SJCRH30 (cell line): ENCODE results near the gene ADCY6. TPM values are rescaled to one million over a fixed set of nuclear protein-coding genes. Genes with fewer than 3 reads are reported as not detected.

Experiments used
- DNase-seq, 2 experiments: peaks; one replicate each; pipeline ENCODE4 v3.0.0-alpha.2; 2015 to 2020
- H3K27ac ChIP-seq: fragments of 250-450 bp; sonication (Bioruptor Pico); 2 replicates; pipeline ENCODE4 v1.5.1; 2020; ENCODE audit warnings: mild to moderate bottlenecking, moderate library complexity
- H3K27me3 ChIP-seq: fragments of 250-450 bp; sonication (Bioruptor Pico); 2 replicates; pipeline ENCODE4 v1.5.1; 2020; ENCODE audit warnings: mild to moderate bottlenecking, moderate library complexity
- H3K36me3 ChIP-seq: fragments of 250-450 bp; sonication (Bioruptor Pico); 2 replicates; pipeline ENCODE4 v1.5.1; 2020; ENCODE audit warnings: mild to moderate bottlenecking, moderate library complexity
- H3K4me1 ChIP-seq: fragments of 250-450 bp; sonication (Bioruptor Pico); 2 replicates; pipeline ENCODE4 v1.5.1; 2020; ENCODE audit warnings: mild to moderate bottlenecking, moderate library complexity
- H3K4me3 ChIP-seq: fragments of 250-450 bp; sonication (Bioruptor Pico); 2 replicates; pipeline ENCODE4 v1.5.1; 2020; ENCODE audit warnings: mild to moderate bottlenecking, moderate library complexity
- H3K9me3 ChIP-seq: fragments of 250-450 bp; sonication (Bioruptor Pico); replicated peaks from 2 replicates; pipeline ENCODE4 v1.5.1; 2020; ENCODE audit warnings: mild to moderate bottlenecking, moderate library complexity
- total RNA-seq: library from RNA; depleted of rRNA; stranded (reverse); fragments of >200 nt; shearing (Covaris generic); gene quantifications from 2 replicates; pipeline ENCODE4 v1.2.3, GENCODE V29; 2014

ADCY6 gene
- total RNA-seq, 1 experiment from 2014 or later: 18.7 TPM

DNA sequence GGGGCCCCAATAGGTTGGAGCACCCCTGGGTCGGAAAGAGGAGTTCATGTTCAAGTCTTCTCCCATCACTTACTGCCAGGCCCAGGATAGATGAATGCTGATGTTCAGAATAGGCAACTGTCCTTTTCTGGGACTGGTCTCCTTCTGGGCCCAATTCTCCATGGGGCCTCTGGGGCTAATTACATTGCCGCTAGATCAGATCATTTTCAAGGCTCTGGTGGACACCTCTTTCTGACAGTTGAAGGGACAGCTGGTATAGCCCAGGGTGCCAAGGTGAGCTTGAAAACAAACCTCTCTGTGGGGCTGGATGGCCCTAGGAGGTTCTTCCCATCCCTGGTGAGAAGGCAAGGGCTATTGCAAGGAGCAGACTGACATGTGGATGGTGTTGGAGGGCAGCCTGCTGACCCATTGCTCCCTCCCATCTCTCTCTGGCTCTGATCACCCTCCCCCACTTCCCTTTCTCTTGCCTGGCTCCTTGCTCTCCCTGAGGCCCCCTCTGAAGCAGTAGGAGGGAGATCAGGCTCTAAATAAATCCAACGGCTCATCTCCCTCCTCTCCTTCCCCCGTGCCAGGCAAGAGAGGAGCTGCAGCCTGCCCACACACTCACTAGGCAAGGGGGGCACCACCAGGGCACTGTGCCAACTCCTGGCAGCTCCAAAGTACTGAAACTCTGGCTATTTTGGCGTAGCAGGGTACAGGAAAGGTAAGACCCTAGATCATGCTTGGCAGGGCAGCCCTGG lies 31.3 kb upstream of the ADCY6 start:
- no peaks in the 10 kb centered on the region; the same call in 1 of the 2 replicates for H3K27me3 ChIP-seq
- no peak for DNase-seq
- no peak overlapping the region for H3K4me3 ChIP-seq
- H3K27ac ChIP-seq: no peak overlapping the region
- H3K9me3 ChIP-seq: no peaks in the 10 kb centered on the region
- H3K36me3 ChIP-seq: no peaks in the 10 kb centered on the region
- peaks cover 4% of the 10 kb centered on the region; the same call in 1 of the 2 replicates for H3K4me1 ChIP-seq

DNA sequence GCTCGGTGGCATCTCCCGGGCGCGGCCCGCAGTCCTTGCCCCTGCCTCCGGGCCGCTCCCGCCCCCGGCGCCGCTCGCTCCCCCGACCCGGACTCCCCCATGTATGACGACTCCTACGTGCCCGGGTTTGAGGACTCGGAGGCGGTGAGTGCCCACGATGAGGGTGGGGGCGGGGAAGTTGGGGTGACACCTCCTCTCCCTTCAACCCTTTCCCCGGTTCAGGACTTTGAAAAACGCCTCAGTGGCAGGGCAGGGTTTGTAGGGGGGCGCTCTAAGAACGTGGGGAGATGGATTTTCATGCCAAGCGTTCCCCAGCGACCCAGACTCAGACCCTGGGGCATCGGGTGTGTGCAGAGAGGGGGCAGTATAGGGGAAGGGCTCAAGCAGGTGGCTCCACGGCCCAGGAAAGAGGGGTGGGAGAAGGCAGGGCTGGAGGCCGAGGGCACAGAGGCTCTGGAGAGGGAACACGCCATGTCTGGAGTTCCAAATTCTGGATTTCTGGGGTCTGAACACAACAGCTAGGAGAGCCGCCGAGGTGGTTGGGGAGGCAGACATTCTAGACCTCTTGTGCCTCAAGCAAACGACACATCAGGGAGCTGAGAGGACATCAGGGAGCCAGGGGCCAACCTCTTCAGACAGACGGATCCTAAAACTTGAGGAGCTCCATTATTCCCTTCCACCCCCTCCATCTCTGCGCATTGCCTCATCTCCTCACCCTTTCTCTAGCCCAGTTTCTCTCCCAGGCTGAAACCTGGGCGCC lies 30.1 kb upstream of the ADCY6 start:
- H3K27me3 ChIP-seq: no peaks in the 10 kb centered on the region; the same call in 1 of the 2 replicates
- DNase-seq: peak; percentile 32 to 43
- H3K4me3 ChIP-seq: peak overlapping the region; percentile 66
- H3K27ac ChIP-seq: no peak overlapping the region
- peaks cover 4% of the 10 kb centered on the region; the same call in 1 of the 2 replicates for H3K4me1 ChIP-seq
- no peaks in the 10 kb centered on the region for H3K9me3 ChIP-seq
- H3K36me3 ChIP-seq: no peaks in the 10 kb centered on the region

DNA sequence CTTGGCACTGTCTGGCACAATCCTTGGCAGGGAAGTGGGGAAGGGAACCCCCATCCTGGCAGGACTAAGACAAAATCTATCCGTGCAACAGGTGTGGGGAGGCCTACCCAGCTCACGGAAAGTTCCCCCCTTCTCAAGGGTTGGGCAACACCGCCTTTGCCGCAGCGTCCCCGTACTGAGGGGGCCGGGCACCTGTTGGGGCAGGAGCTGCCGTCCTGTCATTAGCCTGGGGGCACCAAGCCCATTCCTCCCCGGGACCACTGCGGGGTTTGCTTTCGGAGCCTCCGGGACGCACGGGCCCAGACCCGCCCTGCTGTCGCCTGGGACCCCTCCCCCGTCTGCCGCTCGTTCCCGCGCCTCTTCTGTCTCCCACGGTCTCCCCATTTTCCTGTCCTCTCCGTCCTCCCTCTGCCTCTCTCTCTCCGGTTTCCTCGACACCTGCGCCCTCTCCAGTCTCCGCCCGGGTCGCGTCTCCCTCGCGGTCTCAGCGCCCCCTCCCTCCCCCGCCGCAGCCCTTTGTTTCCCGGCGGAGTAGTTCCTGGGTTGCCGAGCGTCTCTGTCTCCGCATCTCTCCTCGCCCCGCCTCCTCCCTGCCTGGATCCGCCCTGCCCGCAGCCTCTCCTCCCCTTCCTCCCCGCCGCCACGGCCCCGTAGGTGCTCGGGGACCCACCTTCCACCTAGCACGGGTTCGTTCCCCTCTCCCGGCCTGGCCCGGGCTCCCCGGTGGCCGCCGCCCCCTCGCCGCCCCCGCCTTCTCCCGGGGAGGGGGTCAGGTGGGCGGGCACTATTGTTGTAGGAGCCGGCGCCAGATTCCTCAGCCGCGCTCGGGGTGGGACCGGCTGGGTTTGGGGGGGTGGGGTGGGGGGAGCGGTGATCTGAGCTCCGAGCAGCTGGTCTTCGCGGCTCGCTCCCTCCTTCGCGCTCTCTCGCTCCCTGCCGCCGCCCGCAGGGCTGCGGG lies 29.3 kb upstream of the ADCY6 start, which contains the start of gene CACNB3:
Gene CACNB3 (plus strand): TSS at position 624 of the 958 bp plus-strand sequence. CDS start 434 bp downstream, outside the sequence.
- DNase-seq: peak; percentile 73
- Histone ChIP-seq H3K9me3 (no peaks in the 10 kb centered on the region), H3K27ac (no peak within 1 kb of the TSS)

DNA sequence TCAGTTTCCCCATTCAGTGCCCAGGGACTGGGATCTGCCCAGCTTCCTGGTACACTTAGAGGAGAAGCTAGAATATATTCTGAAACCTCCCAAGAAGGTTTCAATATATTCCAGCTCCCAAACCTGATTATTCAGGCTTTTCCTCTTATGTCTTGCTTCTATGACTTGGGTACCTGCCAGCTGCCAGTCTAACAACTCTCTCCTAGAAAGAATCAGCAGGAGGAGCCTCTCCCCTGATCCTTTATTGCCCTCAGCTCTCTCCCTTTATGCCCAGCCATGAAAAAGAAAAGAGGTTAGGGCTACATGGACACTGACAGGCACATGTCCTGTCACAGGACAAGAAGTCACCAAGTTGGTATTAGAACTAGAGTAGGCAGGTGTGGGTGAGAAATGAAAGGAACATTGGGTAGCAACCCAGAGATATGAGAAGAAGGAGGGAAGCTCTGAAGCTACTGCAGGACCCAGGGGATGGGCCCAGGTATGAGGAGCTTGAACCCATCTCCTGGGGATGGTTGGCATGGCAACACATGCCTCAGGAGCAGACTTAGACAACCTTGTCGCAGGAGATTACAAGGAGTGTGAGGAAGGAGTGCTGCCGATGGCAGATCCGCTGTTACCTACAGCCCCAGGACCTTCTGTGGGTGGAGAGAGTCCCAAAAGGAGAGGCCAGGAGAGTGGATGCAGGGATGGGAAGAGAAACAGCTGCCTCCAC lies 27.4 kb upstream of the ADCY6 start:
- H3K36me3 ChIP-seq: no peaks in the 10 kb centered on the region
- H3K4me1 ChIP-seq: peaks cover 4% of the 10 kb centered on the region; the same call in 1 of the 2 replicates
- H3K9me3 ChIP-seq: no peaks in the 10 kb centered on the region
- no peaks in the 10 kb centered on the region; the same call in 1 of the 2 replicates for H3K27me3 ChIP-seq
- peak overlapping the region; percentile 67 for H3K4me3 ChIP-seq
- no peak overlapping the region for H3K27ac ChIP-seq
- no peak for DNase-seq

More for the DNA sequence above, 29.3 kb upstream of the ADCY6 start, which contains the start of gene CACNB3:
- Histone ChIP-seq H3K4me1 (peaks cover 4% of the 10 kb centered on the region; the same call in 1 of the 2 replicates), H3K36me3 (no peaks in the 10 kb centered on the region), H3K27me3 (no peaks in the 10 kb centered on the region; the same call in 1 of the 2 replicates), H3K4me3 (peak within 1 kb of the TSS; percentile 66)

DNA sequence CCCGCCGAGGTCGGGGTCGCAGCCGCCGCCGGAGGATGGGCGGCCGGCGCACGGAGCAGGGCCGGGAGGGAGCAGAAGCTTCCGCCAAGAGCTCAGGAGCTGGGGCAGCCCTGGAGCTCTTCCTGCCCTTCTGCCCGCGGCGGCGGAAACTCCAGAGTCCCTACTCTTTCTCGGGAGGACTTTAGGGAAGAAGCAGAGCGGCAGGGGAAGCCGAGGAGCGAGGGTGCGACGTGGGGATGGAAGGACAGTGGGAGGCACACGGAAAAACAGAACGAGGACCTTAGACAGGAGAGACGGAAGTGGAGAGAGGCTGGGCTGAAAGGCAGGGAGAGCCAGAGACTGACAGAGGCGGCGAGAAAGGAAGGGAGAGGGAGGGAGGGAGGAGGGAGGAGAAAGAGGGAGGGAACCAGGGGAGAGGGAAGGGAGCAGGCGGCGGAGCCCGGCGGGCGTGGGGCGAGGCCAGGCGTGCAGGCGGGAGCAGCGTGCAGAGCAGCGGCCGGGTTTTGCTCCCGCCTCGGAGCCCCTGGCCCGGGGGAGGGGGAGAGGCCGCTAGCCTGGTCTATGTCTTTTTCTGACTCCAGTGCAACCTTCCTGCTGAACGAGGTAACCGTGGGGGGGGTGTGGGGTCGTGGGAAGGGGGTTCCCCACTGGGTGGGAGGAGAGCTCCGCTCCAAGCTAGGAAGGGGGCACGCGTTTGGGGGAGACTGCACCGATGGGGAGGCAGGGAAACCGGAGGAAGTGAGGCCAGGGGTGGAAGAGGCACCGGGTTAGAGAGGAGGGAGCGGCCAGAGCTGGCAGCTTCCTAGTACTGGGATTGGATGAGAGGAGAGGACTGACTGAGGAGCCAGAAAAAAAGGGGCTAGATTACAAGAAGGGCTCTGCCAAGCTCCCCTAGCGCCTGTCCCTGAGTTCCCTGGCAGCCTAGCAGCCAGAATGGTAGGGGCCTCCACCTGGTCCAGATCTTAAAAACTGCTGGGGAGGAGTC lies 26.5 kb upstream of the ADCY6 start:
- H3K9me3 ChIP-seq: no peaks in the 10 kb centered on the region
- peak overlapping the region; percentile 27; the same call in 1 of the 2 replicates for H3K27ac ChIP-seq
- peak; percentile 88 to 90 for DNase-seq
- peak overlapping the region; percentile 67 for H3K4me3 ChIP-seq
- H3K36me3 ChIP-seq: no peaks in the 10 kb centered on the region
- peaks cover 4% of the 10 kb centered on the region; the same call in 1 of the 2 replicates for H3K4me1 ChIP-seq
- no peaks in the 10 kb centered on the region; the same call in 1 of the 2 replicates for H3K27me3 ChIP-seq

DNA sequence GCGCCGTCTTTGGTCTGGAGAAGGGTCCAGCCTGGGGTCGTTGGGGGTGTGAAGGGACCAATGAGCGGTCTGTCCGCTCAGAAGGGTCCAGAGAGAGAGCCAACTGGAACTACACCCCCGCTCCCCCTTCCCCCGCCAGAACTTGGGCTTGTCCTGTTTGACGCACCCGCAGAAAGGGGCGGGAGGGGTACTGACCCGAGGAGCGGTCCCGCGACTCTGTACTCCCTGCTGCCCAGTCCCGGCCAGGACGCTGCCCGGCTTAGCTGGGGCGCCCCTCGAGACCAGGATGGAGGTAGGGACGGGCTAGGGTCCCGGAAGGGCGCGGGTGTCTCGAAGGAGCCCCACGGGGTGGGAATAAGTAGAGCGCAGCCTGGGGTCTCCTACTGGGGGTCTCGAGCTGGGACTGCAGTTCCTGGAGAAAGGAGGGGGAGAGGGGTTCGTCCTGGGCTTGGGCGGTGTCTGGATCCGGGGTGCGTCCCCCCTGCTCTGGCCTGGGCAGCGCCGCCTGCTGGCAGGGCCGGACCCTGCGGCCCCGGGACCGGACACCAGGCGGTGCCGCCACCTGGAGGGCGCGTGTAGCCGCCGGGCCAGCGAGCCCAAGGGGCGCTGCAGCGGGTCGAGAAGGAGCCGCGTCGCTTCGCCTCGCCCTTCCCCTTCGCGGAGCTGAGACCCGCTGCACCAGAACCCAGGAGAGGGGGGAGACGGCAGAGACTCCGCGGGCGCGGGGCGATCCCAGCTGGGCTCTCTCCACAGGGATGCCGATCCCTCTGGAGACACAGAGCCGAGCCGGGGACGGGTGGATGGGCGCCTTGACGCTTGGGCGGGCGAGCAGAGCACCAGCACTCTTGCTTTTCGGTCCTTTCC lies 25.6 kb upstream of the ADCY6 start:
- Histone ChIP-seq H3K27me3 (no peaks in the 10 kb centered on the region; the same call in 1 of the 2 replicates), H3K4me3 (peak overlapping the region; percentile 67), H3K36me3 (no peaks in the 10 kb centered on the region), H3K4me1 (peaks cover 4% of the 10 kb centered on the region; the same call in 1 of the 2 replicates), H3K27ac (peak overlapping the region; percentile 27; the same call in 1 of the 2 replicates), H3K9me3 (no peaks in the 10 kb centered on the region)
- DNase-seq: peak; percentile 80 to 85

DNA sequence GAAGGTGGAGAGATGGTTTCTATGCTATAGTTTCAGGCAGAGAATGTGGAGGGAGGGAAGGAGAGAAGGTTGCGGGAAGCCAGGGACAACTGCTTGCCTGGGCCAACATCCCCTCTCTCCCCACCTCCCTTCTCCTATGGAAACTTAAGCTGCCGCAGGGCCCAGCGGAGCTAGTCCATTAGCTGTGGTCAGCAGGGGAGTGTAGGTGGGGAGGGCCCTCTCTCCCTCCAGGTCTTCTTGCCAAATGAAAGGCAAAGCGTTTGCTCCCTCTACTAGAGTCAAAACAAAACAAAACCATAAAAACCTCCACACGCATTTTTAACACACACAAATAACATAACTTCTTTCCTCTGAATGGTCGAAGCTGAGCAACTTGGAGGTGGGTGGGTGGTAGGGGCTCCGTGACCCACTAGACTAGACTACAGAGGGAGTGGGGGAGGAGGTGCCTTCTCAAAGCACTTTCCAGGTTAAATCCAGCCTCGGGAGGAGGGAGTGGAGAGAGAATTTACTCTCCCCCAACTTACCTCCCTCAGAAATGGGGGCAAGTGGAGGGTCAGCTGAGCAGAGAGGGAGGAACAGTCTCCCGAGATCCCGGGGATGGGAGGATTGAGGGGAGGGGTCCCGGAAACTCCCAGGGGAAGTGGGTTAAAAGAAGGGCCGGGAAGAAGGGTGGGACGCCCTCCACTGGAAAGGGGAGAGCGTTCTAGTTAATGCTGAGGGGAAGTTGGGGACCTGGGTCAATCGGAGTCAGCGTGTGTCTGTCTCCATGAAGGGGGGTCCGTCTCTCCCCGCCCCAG lies 24.8 kb upstream of the ADCY6 start:
- no peak overlapping the region for H3K27ac ChIP-seq
- H3K36me3 ChIP-seq: no peaks in the 10 kb centered on the region
- H3K9me3 ChIP-seq: no peaks in the 10 kb centered on the region
- peak in 1 of 2 experiments; percentile 42 for DNase-seq
- peaks cover 4% of the 10 kb centered on the region; the same call in 1 of the 2 replicates for H3K4me1 ChIP-seq
- H3K27me3 ChIP-seq: no peaks in the 10 kb centered on the region; the same call in 1 of the 2 replicates
- H3K4me3 ChIP-seq: peak overlapping the region; percentile 67

DNA sequence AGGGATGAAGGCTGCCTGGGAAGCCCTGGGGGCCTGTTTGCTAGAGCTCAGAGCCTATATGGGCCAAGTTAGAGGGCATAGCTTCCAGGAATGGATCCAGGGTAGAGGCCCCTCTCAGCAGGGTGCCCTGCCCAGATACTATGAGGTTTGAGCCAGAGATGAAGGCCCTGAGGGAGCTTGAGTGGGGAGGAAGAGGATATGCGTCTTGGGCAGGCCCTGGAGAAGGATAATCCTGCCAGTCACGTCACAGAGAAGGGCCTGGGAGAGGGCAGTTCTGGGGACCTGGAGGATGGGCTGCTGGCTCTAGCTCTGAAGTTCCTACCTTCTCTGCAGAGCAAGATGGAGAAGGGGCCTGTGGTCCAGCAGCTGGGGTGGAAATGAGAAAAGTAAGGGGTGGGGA lies 23.5 kb upstream of the ADCY6 start:
- Histone ChIP-seq H3K27me3 (no peaks in the 10 kb centered on the region), H3K4me3 (no peak overlapping the region), H3K36me3 (no peaks in the 10 kb centered on the region), H3K4me1 (0 out of 2 replicates have a peak, but pooled peaks cover 4% of the 10 kb centered on the region), H3K27ac (no peak overlapping the region), H3K9me3 (no peaks in the 10 kb centered on the region)
- no peak for DNase-seq

DNA sequence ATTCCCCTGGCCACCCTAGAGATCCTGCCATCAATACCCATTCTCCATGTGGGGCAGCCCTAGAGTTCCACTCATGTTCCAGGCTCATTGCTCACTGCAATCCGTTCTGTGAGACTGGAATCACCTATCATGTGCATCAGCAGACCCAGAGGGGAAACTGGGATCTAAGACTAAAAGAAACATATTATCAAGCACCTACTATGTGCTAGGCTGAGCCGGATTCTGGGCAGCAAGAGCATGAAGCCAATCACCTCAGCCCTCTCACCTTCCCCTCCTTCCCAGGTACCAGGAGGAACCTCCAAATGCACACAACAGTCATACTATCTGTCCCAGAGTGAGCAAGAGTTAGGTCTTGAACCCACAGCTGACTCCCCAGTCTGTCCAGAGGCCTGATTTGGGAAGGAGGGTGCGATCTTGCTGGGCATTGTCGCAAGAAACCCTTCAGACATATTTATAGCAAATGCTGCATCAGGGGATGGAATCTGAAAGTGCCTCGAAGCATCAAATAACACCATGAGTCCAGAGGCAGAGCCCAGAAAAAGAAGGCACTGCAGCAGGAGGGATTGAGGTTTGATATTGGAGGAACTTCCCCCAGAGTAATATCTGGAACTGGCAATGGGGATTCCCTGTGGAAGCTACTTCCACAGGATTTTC lies 22.7 kb upstream of the ADCY6 start:
- no peak overlapping the region for H3K27ac ChIP-seq
- H3K4me1 ChIP-seq: 0 out of 2 replicates have a peak, but pooled peaks cover 4% of the 10 kb centered on the region
- H3K4me3 ChIP-seq: no peak overlapping the region

DNA sequence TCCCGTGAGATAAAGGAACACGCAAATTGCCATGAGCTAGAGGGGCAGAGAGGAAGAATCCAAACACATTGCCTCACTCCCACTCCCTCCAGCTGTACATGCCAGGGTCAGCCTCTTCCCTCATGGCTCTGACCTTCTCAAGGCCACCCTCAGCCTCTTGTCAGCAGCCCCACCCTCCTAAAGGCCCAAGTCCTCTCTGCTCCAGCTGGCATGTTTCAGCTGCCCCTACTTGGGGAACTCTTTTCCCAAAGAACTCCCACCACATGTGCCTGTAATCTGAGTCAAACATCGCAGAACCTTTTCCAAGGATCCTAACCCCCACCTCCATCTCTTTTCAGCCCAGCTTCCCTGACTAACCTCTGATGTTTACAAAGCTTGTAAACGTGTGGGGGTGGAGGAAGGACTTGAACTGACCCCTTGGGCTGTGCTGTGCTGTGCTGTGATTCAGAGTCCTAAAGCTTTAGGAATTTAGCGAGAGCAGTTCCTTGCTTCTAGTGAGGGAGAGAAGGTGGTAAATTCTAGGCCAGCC lies 22.1 kb upstream of the ADCY6 start:
- Histone ChIP-seq H3K9me3 (no peaks in the 10 kb centered on the region), H3K36me3 (no peaks in the 10 kb centered on the region), H3K27ac (no peak overlapping the region), H3K4me3 (no peak overlapping the region), H3K27me3 (no peaks in the 10 kb centered on the region), H3K4me1 (no peaks in the 10 kb centered on the region)
- no peak for DNase-seq

More for the DNA sequence above, 22.7 kb upstream of the ADCY6 start:
- H3K36me3 ChIP-seq: no peaks in the 10 kb centered on the region
- DNase-seq: no peak
- no peaks in the 10 kb centered on the region for H3K9me3 ChIP-seq
- no peaks in the 10 kb centered on the region for H3K27me3 ChIP-seq

DNA sequence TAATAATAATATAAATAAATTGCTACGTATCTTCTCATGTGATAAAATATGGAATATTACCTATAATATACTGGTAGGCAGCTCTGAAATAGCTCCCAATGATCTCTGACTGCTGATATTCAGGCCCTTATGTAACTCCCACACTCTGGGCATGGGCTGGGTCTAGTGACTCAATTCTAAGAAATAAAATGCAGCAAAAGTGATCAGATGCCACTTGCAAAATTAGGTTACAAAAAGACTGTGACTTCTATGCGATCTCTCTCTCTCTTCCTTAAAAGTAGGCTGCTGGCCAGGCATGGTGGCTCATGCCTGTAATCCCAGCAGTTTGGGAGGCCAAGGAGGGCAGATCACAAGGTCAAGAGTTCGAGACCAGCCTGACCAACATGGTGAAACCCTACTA lies 19.1 kb upstream of the ADCY6 start:
- Histone ChIP-seq H3K9me3 (no peaks in the 10 kb centered on the region), H3K27ac (no peak overlapping the region), H3K4me3 (no peak overlapping the region), H3K4me1 (no peaks in the 10 kb centered on the region), H3K27me3 (no peaks in the 10 kb centered on the region), H3K36me3 (no peaks in the 10 kb centered on the region)
- DNase-seq: no peak
